ENCODE data around the gene PNCK.
"Not testable (repeated sequence)": the region's sequence is repeated elsewhere in the genome, so short reads cannot be mapped to it uniquely, and the experiment has no call there.

The PNCK gene

GRCh38 chrX:153697924-153698865, 24.6 kb upstream of the PNCK start:
- DNase-seq = no peak

- DNase-seq = not testable (repeated sequence)
These were observed 23.5 kb upstream of the PNCK start for GRCh38 chrX:153696986-153697722.

GRCh38 chrX:153696538-153696937, 22.9 kb upstream of the PNCK start:
- not testable (repeated sequence) for DNase-seq

- DNase-seq = no peak
These were observed 22.5 kb upstream of the PNCK start for GRCh38 chrX:153696100-153696499.

GRCh38 chrX:153694687-153695270, 21.2 kb upstream of the PNCK start:
- no peak for DNase-seq

- DNase-seq = not testable (repeated sequence)
These were observed 20.6 kb upstream of the PNCK start for GRCh38 chrX:153694256-153694655.

GRCh38 chrX:153693216-153694086, 19.8 kb upstream of the PNCK start:
- DNase-seq = no peak

GRCh38 chrX:153692611-153693156, 19.1 kb upstream of the PNCK start:
- no peak for DNase-seq

GRCh38 chrX:153692003-153692402, 18.4 kb upstream of the PNCK start:
- no peak for DNase-seq

- not testable (repeated sequence) for DNase-seq
These were observed 17.6 kb upstream of the PNCK start for GRCh38 chrX:153691032-153691827.

- no peak for DNase-seq
These were observed 16.9 kb upstream of the PNCK start for GRCh38 chrX:153690466-153690865.

- DNase-seq = no peak
These were observed 16.2 kb upstream of the PNCK start for GRCh38 chrX:153689654-153690465.

GRCh38 chrX:153688911-153689590, 15.4 kb upstream of the PNCK start:
- DNase-seq = no peak

GRCh38 chrX:153688506-153688905, 14.9 kb upstream of the PNCK start:
- no peak for DNase-seq

GRCh38 chrX:153688071-153688470, 14.5 kb upstream of the PNCK start:
- DNase-seq = no peak

GRCh38 chrX:153687121-153688039, 13.8 kb upstream of the PNCK start, which contains the start of gene SLC6A8:
SLC6A8 (plus strand) TSS chrX:153687926; CDS start chrX:153688575, 649 bp downstream.
- DNase-seq = peak; percentile 52

GRCh38 chrX:153686711-153687110, 13.1 kb upstream of the PNCK start:
- peak; percentile 10 for DNase-seq

Data from CD4-positive, alpha-beta T cell treated with Interleukin-15 for 1 hour (primary cell).